Measurements from ENCODE around the gene KRTAP20-2.

DNA sequence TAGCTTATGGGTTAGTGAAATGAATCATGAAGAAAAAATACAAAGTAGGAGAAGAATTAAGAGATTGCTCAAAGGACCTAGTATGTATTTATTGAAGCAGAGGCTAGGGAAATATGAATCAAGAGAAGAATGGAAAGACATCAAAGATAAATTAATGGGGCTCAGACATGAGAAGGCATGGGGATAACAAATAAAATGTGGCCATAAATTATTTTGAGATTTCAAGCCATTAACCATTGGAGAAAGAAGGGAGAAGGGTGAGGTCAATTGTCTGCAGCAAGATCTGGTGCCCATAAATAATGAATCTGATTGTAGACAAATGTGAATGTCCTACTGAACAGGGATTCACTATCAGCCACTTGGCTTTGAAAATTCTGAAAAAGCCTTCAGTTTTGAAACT lies 17.9 kb downstream of the KRTAP20-2 start:
- TF ChIP-seq, protein P1, sequence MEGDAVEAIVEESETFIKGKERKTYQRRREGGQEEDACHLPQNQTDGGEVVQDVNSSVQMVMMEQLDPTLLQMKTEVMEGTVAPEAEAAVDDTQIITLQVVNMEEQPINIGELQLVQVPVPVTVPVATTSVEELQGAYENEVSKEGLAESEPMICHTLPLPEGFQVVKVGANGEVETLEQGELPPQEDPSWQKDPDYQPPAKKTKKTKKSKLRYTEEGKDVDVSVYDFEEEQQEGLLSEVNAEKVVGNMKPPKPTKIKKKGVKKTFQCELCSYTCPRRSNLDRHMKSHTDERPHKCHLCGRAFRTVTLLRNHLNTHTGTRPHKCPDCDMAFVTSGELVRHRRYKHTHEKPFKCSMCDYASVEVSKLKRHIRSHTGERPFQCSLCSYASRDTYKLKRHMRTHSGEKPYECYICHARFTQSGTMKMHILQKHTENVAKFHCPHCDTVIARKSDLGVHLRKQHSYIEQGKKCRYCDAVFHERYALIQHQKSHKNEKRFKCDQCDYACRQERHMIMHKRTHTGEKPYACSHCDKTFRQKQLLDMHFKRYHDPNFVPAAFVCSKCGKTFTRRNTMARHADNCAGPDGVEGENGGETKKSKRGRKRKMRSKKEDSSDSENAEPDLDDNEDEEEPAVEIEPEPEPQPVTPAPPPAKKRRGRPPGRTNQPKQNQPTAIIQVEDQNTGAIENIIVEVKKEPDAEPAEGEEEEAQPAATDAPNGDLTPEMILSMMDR (IDR thresholded peaks at IDR 0.05) = no peak
- TF ChIP-seq POLR2A (IDR thresholded peaks at IDR 0.05) = no peak
